NCI-H510A (cell line): Measurements from ENCODE around the gene IGSF6.
"Not testable (repeated sequence)": the region's sequence is repeated elsewhere in the genome, so short reads cannot be mapped to it uniquely, and the experiment has no call there.

ENCODE experiments used
- DNase-seq: peaks from one replicate; lab custom pipeline; 2025; lab: John Stamatoyannopoulos, UW

The IGSF6 gene, protein sequence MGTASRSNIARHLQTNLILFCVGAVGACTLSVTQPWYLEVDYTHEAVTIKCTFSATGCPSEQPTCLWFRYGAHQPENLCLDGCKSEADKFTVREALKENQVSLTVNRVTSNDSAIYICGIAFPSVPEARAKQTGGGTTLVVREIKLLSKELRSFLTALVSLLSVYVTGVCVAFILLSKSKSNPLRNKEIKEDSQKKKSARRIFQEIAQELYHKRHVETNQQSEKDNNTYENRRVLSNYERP

GRCh38 chr16:21652453-21652852 lies at the start of gene IGSF6:
TSS of gene IGSF6 (minus strand) at chr16:21652608. CDS start at chr16:21652598, 10 bp downstream.
- DNase-seq, result no peak

GRCh38 chr16:21701271-21701670 lies 48.9 kb upstream of the IGSF6 start:
- no peak for DNase-seq

DNA sequence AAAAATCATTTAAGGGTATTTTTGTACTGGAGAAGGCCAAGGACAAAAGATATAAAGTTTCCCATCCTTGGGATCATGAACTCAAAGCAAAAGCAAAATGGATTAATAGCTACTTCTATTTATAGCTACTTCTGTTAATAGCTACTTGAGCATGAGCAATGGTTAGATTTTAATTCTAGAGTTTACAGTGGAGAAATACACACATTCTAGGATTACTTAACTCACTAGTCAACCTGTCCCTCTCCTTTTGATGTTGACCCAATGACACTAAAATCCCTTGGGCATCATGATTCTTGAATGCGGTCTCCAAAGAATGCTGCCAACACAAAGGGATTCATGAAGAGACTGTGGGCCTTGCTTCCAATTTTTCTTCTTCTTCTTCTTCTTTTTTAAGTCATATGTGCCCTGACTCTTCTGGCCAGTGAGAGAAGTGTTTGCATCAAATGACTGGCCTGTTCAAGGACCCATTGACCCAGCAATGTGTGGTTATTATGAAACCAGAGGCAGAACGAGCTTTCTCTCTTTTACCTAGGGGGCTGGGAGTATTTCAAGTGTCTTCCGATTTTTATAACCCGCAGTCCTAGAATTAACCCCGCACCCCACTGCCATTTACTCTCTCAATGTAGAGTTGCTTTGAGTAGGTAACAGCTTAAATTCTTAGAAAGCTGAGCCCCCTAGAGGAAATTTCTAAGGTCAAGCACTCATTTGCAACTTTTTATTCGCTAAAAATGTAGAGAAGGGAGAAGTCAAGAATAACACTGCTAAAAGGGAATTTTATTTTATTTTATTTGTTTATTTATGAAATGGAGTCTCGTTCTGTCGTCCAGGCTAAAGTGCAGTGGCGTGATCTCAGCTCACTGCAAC lies 46.0 kb upstream of the IGSF6 start:
- DNase-seq, result no peak

- no peak for DNase-seq
Observed at GRCh38 chr16:21697032-21697431, 44.6 kb upstream of the IGSF6 start.

DNA sequence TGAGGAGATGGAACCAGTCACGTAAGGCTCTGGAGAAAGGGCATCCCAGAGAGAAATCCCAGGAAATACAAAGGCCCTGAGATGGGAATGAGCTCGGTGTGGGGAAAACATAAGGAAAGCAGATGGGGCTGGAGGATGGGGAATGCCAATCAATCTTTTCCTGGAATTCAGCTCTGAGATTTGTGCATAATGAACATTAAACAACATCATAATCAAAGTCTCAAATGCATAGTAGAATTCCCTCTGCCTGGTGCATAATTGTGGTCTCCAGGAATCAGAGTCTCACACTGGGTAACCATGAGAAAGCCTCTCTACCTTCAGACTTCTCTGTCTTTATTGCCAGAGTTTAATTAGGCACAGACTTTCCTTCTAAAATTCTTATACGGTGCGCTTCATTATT lies 42.2 kb upstream of the IGSF6 start:
- no peak for DNase-seq

DNA sequence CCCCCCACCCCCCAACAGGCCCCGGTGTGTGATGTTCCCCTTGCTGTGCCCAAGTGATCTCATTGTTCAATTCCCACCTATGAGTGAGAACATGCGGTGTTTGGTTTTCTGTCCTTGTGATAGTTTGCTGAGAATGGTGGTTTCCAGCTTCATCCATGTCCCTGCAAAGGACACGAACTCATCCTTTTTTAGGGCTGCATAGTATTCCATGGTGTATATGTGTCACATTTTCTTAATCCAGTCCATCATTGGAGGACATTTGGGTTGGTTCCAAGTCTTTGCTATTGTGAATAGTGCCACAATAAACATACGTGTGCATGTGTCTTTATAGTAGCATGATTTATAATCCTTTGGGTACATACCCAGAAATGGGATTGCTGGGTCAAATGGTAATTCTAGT lies 38.6 kb upstream of the IGSF6 start:
- DNase-seq, result not testable (repeated sequence)

- no peak for DNase-seq
Observed at GRCh38 chr16:21689107-21689506, 36.7 kb upstream of the IGSF6 start.

DNA sequence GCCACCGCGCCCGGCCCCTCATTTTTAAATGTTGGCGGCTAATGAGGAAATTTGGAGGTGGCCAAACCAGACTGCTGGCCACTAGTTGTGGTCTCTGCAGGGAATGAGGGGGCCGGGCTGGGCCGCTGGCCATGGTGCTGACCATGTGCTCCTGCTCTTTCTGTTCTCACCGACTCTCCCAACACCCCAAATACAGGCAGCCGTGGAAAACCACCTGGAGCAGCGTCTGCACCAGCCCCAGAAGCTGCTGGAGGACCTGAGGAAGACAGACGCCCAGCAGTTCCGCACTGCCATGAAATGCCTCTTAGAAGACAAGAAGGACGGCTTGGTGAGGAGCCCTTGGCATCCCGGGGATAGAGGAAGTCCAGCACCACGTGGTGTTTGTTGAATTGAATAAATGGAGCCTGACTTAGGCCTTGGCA lies 32.6 kb upstream of the IGSF6 start:
- no peak for DNase-seq

DNA sequence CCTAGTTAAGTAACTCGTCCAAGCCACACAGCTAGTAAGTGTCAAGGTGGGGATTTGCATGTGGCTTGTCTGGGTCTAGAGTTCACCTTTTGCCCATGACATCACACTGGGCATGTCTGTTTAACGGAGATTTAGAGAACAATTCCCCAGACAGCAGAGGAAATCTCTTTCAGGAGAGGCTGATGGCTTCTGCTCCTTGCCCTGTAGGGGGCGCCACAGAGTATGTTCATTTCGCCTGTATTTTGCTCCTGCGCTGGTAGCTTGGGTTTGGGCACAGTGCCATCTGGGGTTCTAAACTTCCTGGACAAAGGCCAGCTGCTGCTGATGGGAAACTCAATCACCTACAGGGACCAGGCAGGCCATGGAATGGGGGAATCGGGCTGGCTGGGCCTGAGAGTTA lies 31.8 kb upstream of the IGSF6 start:
- no peak for DNase-seq

- DNase-seq, result no peak
Observed at GRCh38 chr16:21683184-21683583, 30.8 kb upstream of the IGSF6 start.

GRCh38 chr16:21680714-21681113 lies 28.3 kb upstream of the IGSF6 start:
- DNase-seq, result not testable (repeated sequence)

DNA sequence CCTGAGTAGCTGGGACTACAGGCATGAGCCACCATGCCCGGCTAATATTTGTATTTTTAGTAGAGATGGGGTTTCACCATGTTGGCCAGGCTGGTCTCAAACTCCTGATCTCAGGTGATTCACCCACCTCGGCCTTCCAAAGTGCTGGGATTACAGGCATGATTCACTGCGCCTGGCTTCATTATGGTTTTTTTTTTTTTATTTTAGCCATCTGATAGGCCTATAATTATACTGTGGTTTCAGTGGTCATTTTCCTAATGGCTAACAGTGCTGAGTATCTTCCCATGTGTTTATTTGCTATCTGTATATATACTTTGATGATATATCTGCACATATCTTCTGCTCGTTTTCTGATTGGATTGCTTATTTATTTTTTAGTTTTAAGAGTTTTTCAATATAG lies 22.0 kb upstream of the IGSF6 start:
- DNase-seq, result not testable (repeated sequence)

- no peak for DNase-seq
Observed at GRCh38 chr16:21673469-21673868, 21.1 kb upstream of the IGSF6 start.

DNA sequence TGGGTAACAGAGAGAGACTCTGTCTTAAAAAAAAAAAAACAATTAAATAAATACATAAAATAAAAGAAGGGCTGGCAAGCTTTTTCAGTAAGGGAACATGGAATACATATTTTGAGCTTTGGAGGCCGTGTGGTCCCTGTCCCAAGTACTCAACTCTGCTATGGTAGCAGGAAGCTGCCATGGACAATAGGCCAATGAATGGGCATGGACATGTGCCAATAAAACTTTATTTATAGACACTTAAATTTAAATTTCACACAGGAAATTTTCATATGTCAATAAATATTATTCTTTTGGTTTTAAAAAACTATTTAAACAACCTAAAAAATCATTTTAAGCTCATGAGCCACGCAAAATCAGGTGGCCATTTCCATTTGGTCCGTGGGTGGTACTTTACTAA lies 15.2 kb upstream of the IGSF6 start:
- DNase-seq, result no peak

GRCh38 chr16:21666772-21667171 lies 14.4 kb upstream of the IGSF6 start:
- no peak for DNase-seq

DNA sequence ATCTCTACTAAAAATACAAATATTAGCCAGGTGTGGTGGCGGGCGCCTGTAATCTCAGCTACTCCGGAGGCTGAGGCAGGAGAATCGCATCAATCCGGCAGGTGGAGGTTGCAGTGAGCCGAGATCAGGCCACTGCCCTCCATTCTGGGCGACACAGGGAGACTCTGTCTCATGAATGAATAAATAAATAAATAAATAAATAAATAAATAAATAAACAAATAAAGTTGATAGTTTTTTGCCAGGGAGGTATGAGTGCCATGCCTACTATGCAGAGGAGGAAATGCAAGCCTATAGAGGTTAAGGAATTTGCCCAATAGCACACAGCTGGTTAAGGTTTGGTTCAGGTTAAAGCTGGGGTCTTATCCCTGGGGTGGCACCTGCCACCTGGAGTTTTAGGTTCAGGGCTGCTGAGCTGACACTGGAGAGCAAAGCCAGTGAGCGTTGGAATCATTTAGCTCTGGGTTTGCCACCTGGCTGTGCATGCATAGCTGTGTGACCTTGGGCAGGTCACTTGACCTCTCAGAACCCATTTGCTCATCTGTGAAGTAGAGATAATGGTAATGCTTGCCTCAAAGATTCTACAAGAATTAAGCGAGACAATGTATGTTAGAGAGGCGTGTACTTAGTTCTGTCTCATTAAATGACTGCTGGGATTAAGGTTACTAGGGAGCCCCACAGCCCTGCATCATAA lies 12.5 kb upstream of the IGSF6 start:
- DNase-seq, result no peak

DNA sequence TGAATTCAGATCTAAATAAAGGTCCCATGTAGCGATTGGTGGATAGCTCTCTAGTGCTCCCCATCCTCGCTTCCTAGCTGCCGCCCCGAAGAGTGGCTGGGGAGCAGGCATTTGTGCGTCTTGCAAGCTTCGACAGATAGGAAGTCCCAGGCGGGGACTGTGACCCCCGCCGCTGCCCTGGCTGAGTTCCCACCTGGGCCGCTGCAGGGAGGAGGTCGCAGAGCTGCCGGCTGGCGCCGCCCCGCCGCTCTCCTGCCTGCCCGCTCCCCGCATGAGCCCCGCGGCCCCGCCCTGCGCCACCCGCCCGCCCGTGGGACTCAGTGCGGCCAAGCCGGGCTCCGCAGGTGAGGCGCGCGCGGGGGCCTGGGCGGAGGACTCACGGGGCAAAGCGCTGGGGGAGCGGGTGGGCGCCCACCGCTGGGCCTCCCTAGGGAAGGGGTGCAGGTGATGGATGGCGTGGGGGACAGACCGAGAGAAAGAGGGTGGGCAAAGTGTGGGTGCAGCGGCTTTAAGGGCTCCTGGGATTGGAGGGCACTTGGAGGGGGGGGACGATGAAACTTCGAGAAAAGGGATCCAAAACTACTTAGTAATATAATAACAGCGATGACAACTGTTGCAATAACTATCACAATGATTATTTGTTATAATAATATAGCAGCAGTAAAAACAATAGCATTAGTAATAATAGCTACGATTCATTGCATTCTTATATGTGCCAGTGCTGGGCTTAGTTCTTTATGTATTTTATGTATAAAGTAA lies 11.7 kb upstream of the IGSF6 start, which contains the start of gene OTOA:
OTOA (plus strand) TSS at position 80 of the 759 bp plus-strand sequence. CDS start 14,547 bp downstream, outside the sequence.
- no peak for DNase-seq

GRCh38 chr16:21659124-21659523 lies 6.7 kb upstream of the IGSF6 start:
- DNase-seq, result no peak

- DNase-seq, result no peak
Observed at GRCh38 chr16:21656795-21657768, 4.7 kb upstream of the IGSF6 start.

GRCh38 chr16:21654881-21655280 lies 2.5 kb upstream of the IGSF6 start:
- no peak for DNase-seq

DNA sequence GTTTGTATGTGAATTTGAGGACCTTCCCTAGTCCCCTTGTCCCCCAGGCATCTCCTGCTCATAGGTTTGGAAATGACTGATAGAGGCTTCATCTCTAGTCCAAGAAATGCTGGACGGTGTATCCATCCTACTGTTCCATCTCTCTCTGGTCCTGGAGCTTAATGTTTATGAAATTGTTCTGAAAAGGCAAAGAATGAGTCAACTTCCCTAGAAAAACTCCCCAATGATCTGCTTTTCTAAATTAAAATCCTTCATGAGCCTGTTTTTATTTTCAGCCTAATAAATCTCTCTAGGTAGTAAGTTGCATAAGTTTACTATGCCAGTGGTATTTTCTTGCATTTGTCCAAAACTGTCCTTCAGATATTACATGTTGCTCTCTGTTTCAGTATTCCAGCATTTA lies 2.1 kb upstream of the IGSF6 start:
- DNase-seq, result no peak
